Effector memory CD8-positive, alpha-beta T cell (primary cell): ENCODE results near the gene TBC1D24.

Experiments used
- ATAC-seq: fragments of 150-1000 bp; cut with Tn5 transposase; replicated peaks from 2 replicates; pipeline ENCODE4 v1.10.0; 2021; ENCODE audit warnings: mild to moderate bottlenecking, moderate library complexity
- DNase-seq, 3 experiments: peaks; one replicate each; pipeline ENCODE4 v3.0.0; 2021
- H3K27ac Mint-ChIP-seq, 2 donors: one replicate each; pipeline ENCODE4 v1.8.0; 2022; ENCODE audit warnings: mild to moderate bottlenecking in 2 of 2, mixed read lengths in 2 of 2, moderate library complexity in 2 of 2
- H3K27me3 Mint-ChIP-seq, 2 donors: one replicate each; pipeline ENCODE4 v1.8.0; 2022; ENCODE audit warnings: mixed read lengths in 2 of 2
- H3K36me3 Mint-ChIP-seq: one replicate; pipeline ENCODE4 v1.8.0; 2022; ENCODE audit warnings: mild to moderate bottlenecking, moderate library complexity, mixed read lengths; ENCODE audit not compliant: insufficient read depth
- H3K4me1 Mint-ChIP-seq, 2 donors: one replicate each; pipeline ENCODE4 v1.8.0; 2022; ENCODE audit warnings: low read depth in 2 of 2, mixed read lengths in 2 of 2
- H3K4me3 Mint-ChIP-seq, 2 donors: one replicate each; pipeline ENCODE4 v1.8.0; 2022; ENCODE audit warnings: mild to moderate bottlenecking in 2 of 2, mixed read lengths in 2 of 2, moderate library complexity in 2 of 2
- H3K9me3 Mint-ChIP-seq, 2 donors: one replicate each; pipeline ENCODE4 v1.8.0; 2022; ENCODE audit warnings: mixed read lengths in 2 of 2

The TBC1D24 gene

GRCh38 chr16:2485811-2486507 lies 11.0 kb downstream of the TBC1D24 start:
- ATAC-seq (no peak), DNase-seq (no peak)
- H3K27me3 Mint-ChIP-seq: no peaks in the 10 kb centered on the region
- no peak overlapping the region for H3K4me3 Mint-ChIP-seq
- peaks cover 2% of the 10 kb centered on the region for H3K36me3 Mint-ChIP-seq
- H3K4me1 Mint-ChIP-seq: peaks cover 14 to 19% of the 10 kb centered on the region in 2 donors
- no peaks in the 10 kb centered on the region for H3K9me3 Mint-ChIP-seq
- H3K27ac Mint-ChIP-seq: peak overlapping the region in 1 of 2 donors; percentile 89

- Mint-ChIP-seq H3K4me3 (peak overlapping the region; percentile 54 to 56), H3K27me3 (no peaks in the 10 kb centered on the region), H3K36me3 (peaks cover 2% of the 10 kb centered on the region), H3K4me1 (peaks cover 14 to 19% of the 10 kb centered on the region in 2 donors), H3K27ac (peak overlapping the region; percentile 84 to 89), H3K9me3 (no peaks in the 10 kb centered on the region)
- peak; percentile 99 for ATAC-seq
- DNase-seq: peak; percentile 58 to 67 (median 65)
Measured at GRCh38 chr16:2486645-2487516, 12.0 kb downstream of the TBC1D24 start.

GRCh38 chr16:2487517-2487842 lies 12.6 kb downstream of the TBC1D24 start:
- H3K4me1 Mint-ChIP-seq: peaks cover 11 to 14% of the 10 kb centered on the region in 2 donors
- H3K27me3 Mint-ChIP-seq: no peaks in the 10 kb centered on the region
- H3K4me3 Mint-ChIP-seq: peak overlapping the region; percentile 54 to 56
- ATAC-seq (no peak), DNase-seq (no peak)
- H3K9me3 Mint-ChIP-seq: no peaks in the 10 kb centered on the region
- peaks cover 2% of the 10 kb centered on the region for H3K36me3 Mint-ChIP-seq
- H3K27ac Mint-ChIP-seq: peak overlapping the region; percentile 84 to 89

- H3K9me3 Mint-ChIP-seq: no peaks in the 10 kb centered on the region
- ATAC-seq (no peak), DNase-seq (no peak)
- H3K4me1 Mint-ChIP-seq: peaks cover 10 to 11% of the 10 kb centered on the region in 2 donors
- H3K27me3 Mint-ChIP-seq: no peaks in the 10 kb centered on the region
- H3K36me3 Mint-ChIP-seq: peaks cover 3% of the 10 kb centered on the region
- no peak overlapping the region for H3K27ac Mint-ChIP-seq
- H3K4me3 Mint-ChIP-seq: peak overlapping the region in 1 of 2 donors; percentile 54
Measured at GRCh38 chr16:2487903-2488531, 13.1 kb downstream of the TBC1D24 start.

- Mint-ChIP-seq H3K27ac (no peak overlapping the region), H3K36me3 (peaks cover 5% of the 10 kb centered on the region), H3K4me3 (no peak overlapping the region), H3K27me3 (no peaks in the 10 kb centered on the region), H3K4me1 (peaks cover 10 to 11% of the 10 kb centered on the region in 2 donors), H3K9me3 (no peaks in the 10 kb centered on the region)
- DNase-seq: no peak
- ATAC-seq: no peak
Measured at GRCh38 chr16:2489581-2489980, 14.7 kb downstream of the TBC1D24 start.

GRCh38 chr16:2490190-2491105 lies 15.5 kb downstream of the TBC1D24 start:
- DNase-seq: no peak
- peaks cover 5% of the 10 kb centered on the region for H3K36me3 Mint-ChIP-seq
- H3K27ac Mint-ChIP-seq: no peak overlapping the region
- H3K4me1 Mint-ChIP-seq: peaks cover 10 to 11% of the 10 kb centered on the region in 2 donors
- no peak overlapping the region for H3K4me3 Mint-ChIP-seq
- H3K9me3 Mint-ChIP-seq: no peaks in the 10 kb centered on the region
- ATAC-seq: no peak
- H3K27me3 Mint-ChIP-seq: no peaks in the 10 kb centered on the region

- Mint-ChIP-seq H3K4me3 (no peak overlapping the region), H3K27me3 (no peaks in the 10 kb centered on the region), H3K36me3 (peaks cover 3% of the 10 kb centered on the region), H3K4me1 (peaks cover 3 to 4% of the 10 kb centered on the region in 2 donors), H3K9me3 (no peaks in the 10 kb centered on the region), H3K27ac (no peak overlapping the region)
- ATAC-seq: no peak
- DNase-seq: no peak
Measured at GRCh38 chr16:2492292-2492691, 17.4 kb downstream of the TBC1D24 start.

- peak overlapping the region in 1 of 2 donors; percentile 32 for H3K27ac Mint-ChIP-seq
- H3K36me3 Mint-ChIP-seq: peaks cover 3% of the 10 kb centered on the region
- H3K4me1 Mint-ChIP-seq: no peaks in the 10 kb centered on the region
- ATAC-seq (no peak), DNase-seq (no peak)
- no peaks in the 10 kb centered on the region for H3K27me3 Mint-ChIP-seq
- no peak overlapping the region for H3K4me3 Mint-ChIP-seq
- no peaks in the 10 kb centered on the region for H3K9me3 Mint-ChIP-seq
Measured at GRCh38 chr16:2493605-2494004, 18.7 kb downstream of the TBC1D24 start.

- H3K36me3 Mint-ChIP-seq: peaks cover 3% of the 10 kb centered on the region
- no peaks in the 10 kb centered on the region for H3K4me1 Mint-ChIP-seq
- no peak for ATAC-seq
- DNase-seq: no peak
- H3K4me3 Mint-ChIP-seq: no peak overlapping the region
- no peaks in the 10 kb centered on the region for H3K9me3 Mint-ChIP-seq
- no peaks in the 10 kb centered on the region for H3K27me3 Mint-ChIP-seq
- H3K27ac Mint-ChIP-seq: no peak overlapping the region
Measured at GRCh38 chr16:2494616-2495015, 19.7 kb downstream of the TBC1D24 start.

GRCh38 chr16:2495041-2495440 lies 20.1 kb downstream of the TBC1D24 start:
- ATAC-seq (no peak), DNase-seq (no peak)
- Mint-ChIP-seq H3K4me1 (no peaks in the 10 kb centered on the region), H3K36me3 (peaks cover 3% of the 10 kb centered on the region), H3K27ac (no peak overlapping the region), H3K4me3 (no peak overlapping the region), H3K9me3 (no peaks in the 10 kb centered on the region), H3K27me3 (no peaks in the 10 kb centered on the region)

GRCh38 chr16:2496223-2497115 lies 21.5 kb downstream of the TBC1D24 start:
- Mint-ChIP-seq H3K9me3 (no peaks in the 10 kb centered on the region), H3K4me3 (no peak overlapping the region), H3K27ac (no peak overlapping the region), H3K27me3 (no peaks in the 10 kb centered on the region), H3K36me3 (peaks cover 3% of the 10 kb centered on the region), H3K4me1 (peaks cover 0 to 2% of the 10 kb centered on the region in 2 donors)
- ATAC-seq (no peak), DNase-seq (no peak)

GRCh38 chr16:2497116-2497630 lies 22.2 kb downstream of the TBC1D24 start:
- H3K4me1 Mint-ChIP-seq: peaks cover 0 to 2% of the 10 kb centered on the region in 2 donors
- no peaks in the 10 kb centered on the region for H3K27me3 Mint-ChIP-seq
- no peak for ATAC-seq
- no peak overlapping the region for H3K4me3 Mint-ChIP-seq
- H3K36me3 Mint-ChIP-seq: peaks cover 3% of the 10 kb centered on the region
- H3K9me3 Mint-ChIP-seq: no peaks in the 10 kb centered on the region
- H3K27ac Mint-ChIP-seq: peak overlapping the region in 1 of 2 donors; percentile 53
- no peak for DNase-seq
